Vagina (tissue), 2 donors: ENCODE measurements around the gene RGL1. TPM values are rescaled to one million over a fixed set of nuclear protein-coding genes. Genes with fewer than 3 reads are reported as not detected.

ENCODE experiments used
- DNase-seq, 2 donors: peaks; one replicate each; pipeline ENCODE4 v3.0.0-alpha.2; 2017; ENCODE audit errors: extremely low spot score in 2 of 2
- H3K27ac ChIP-seq: fragments of 200-600 bp; sonication (generic); one replicate; pipeline ENCODE4 v1.5.1; 2019
- H3K27me3 ChIP-seq: fragments of 200-600 bp; sonication (generic); one replicate; pipeline ENCODE4 v1.5.1; 2019
- H3K36me3 ChIP-seq, 2 donors: fragments of 200-600 bp; sonication (generic); one replicate each; pipeline ENCODE4 v1.5.1; 2017 to 2019
- H3K4me1 ChIP-seq: fragments of 200-600 bp; sonication (generic); one replicate; pipeline ENCODE4 v1.5.1; 2019
- H3K4me3 ChIP-seq, 2 donors: fragments of 200-600 bp; sonication (generic); 1 replicate in 1 of 2; 2 replicates in 1 of 2; pipeline ENCODE4 v1.5.1; 2016 to 2019
- H3K9me3 ChIP-seq: fragments of 200-600 bp; sonication (generic); one replicate; pipeline ENCODE4 v1.5.1; 2019
- CTCF ChIP-seq, 3 experiments: fragments of 450-650 bp in 2 of 3; fragments of 200-600 bp in 1 of 3; sonication (generic) in 1 of 3; IDR thresholded peaks; one replicate each; pipeline ENCODE4 v1.5.1; 2017 to 2019; ENCODE audit warnings: antibody characterized with exemption in 3 of 3, mild to moderate bottlenecking in 2 of 3, moderate library complexity in 2 of 3
- POLR2A ChIP-seq, 2 donors: fragments of 450-650 bp; IDR thresholded peaks; one replicate each; pipeline ENCODE4 v1.6.1; 2017; ENCODE audit warnings: antibody characterized with exemption in 2 of 2, mild to moderate bottlenecking in 2 of 2, moderate library complexity in 2 of 2
- POLR2AphosphoS5 ChIP-seq, 2 donors: sonication (generic); formaldehyde crosslinking; IDR thresholded peaks; one replicate each; pipeline ENCODE4 v1.9.0; 2017; ENCODE audit warnings: antibody characterized with exemption in 2 of 2, mild to moderate bottlenecking in 2 of 2, low read depth in 1 of 2; ENCODE audit not compliant: insufficient read depth in 1 of 2
- intact Hi-C: fragments of 100-400 bp; cut with DNase I; formaldehyde crosslinking; loops from one replicate; pipeline ENCODE4 v1.15.1; 2023
- total RNA-seq: library from RNA; depleted of rRNA; stranded (reverse); fragments of >200 nt; gene quantifications from one replicate; pipeline ENCODE4 v1.2.3, GENCODE V29; 2016

RGL1 gene
- total RNA-seq, 1 donor from 2014 or later = 23.1 TPM

GRCh38 chr1:183773482-183774274 lies 31.2 kb upstream of the RGL1 start:
- no peak for DNase-seq
- no peak overlapping the region for H3K27ac ChIP-seq
- no peak for TF ChIP-seq POLR2A (IDR thresholded peaks at IDR 0.05)
- no peak for TF ChIP-seq POLR2AphosphoS5 (IDR thresholded peaks at IDR 0.05; ENCODE audit: insufficient read depth in 1 of 2, low read depth in 1 of 2)
- no peak for TF ChIP-seq CTCF (IDR thresholded peaks at IDR 0.05)
- intact Hi-C loops = no loop called here
- no peaks in the 10 kb centered on the region for H3K4me1 ChIP-seq
- no peak overlapping the region for H3K4me3 ChIP-seq
- H3K9me3 ChIP-seq = no peaks in the 10 kb centered on the region
- no peaks in the 10 kb centered on the region for H3K27me3 ChIP-seq
- no peaks in the 10 kb centered on the region for H3K36me3 ChIP-seq

GRCh38 chr1:183774938-183775337 lies 30.0 kb upstream of the RGL1 start:
- no peak overlapping the region for H3K27ac ChIP-seq
- DNase-seq = no peak
- intact Hi-C loops = no loop called here
- no peak for TF ChIP-seq POLR2AphosphoS5 (IDR thresholded peaks at IDR 0.05; ENCODE audit: insufficient read depth in 1 of 2, low read depth in 1 of 2)
- TF ChIP-seq CTCF (IDR thresholded peaks at IDR 0.05) = no peak
- TF ChIP-seq POLR2A (IDR thresholded peaks at IDR 0.05) = no peak
- H3K36me3 ChIP-seq = no peaks in the 10 kb centered on the region
- no peak overlapping the region for H3K4me3 ChIP-seq
- H3K27me3 ChIP-seq = no peaks in the 10 kb centered on the region
- no peaks in the 10 kb centered on the region for H3K9me3 ChIP-seq
- no peaks in the 10 kb centered on the region for H3K4me1 ChIP-seq

GRCh38 chr1:183776731-183777130 lies 28.2 kb upstream of the RGL1 start:
- intact Hi-C loops = no loop called here
- TF ChIP-seq CTCF (IDR thresholded peaks at IDR 0.05) = no peak
- TF ChIP-seq POLR2AphosphoS5 (IDR thresholded peaks at IDR 0.05; ENCODE audit: insufficient read depth in 1 of 2, low read depth in 1 of 2) = no peak
- TF ChIP-seq POLR2A (IDR thresholded peaks at IDR 0.05) = no peak

GRCh38 chr1:183777328-183777727 lies 27.6 kb upstream of the RGL1 start:
- no peak overlapping the region for H3K27ac ChIP-seq
- no peak overlapping the region for H3K4me3 ChIP-seq
- no peaks in the 10 kb centered on the region for H3K4me1 ChIP-seq
- H3K27me3 ChIP-seq = no peaks in the 10 kb centered on the region
- H3K36me3 ChIP-seq = no peaks in the 10 kb centered on the region
- no peaks in the 10 kb centered on the region for H3K9me3 ChIP-seq
- TF ChIP-seq POLR2A (IDR thresholded peaks at IDR 0.05) = no peak
- no peak for TF ChIP-seq POLR2AphosphoS5 (IDR thresholded peaks at IDR 0.05; ENCODE audit: insufficient read depth in 1 of 2, low read depth in 1 of 2)
- TF ChIP-seq CTCF (IDR thresholded peaks at IDR 0.05) = no peak
- no peak for DNase-seq
- intact Hi-C loops = no loop called here

More at GRCh38 chr1:183776731-183777130, 28.2 kb upstream of the RGL1 start:
- no peak for DNase-seq
- Histone ChIP-seq H3K36me3 (no peaks in the 10 kb centered on the region), H3K27ac (no peak overlapping the region), H3K4me1 (no peaks in the 10 kb centered on the region), H3K27me3 (no peaks in the 10 kb centered on the region), H3K9me3 (no peaks in the 10 kb centered on the region), H3K4me3 (no peak overlapping the region)

- Histone ChIP-seq H3K4me3 (no peak overlapping the region), H3K27me3 (no peaks in the 10 kb centered on the region), H3K27ac (no peak overlapping the region), H3K9me3 (no peaks in the 10 kb centered on the region), H3K36me3 (no peaks in the 10 kb centered on the region), H3K4me1 (peaks cover 2% of the 10 kb centered on the region)
- no peak for DNase-seq
- TF ChIP-seq CTCF (IDR thresholded peaks at IDR 0.05) (no peak), POLR2AphosphoS5 (IDR thresholded peaks at IDR 0.05; ENCODE audit: insufficient read depth in 1 of 2, low read depth in 1 of 2) (no peak), POLR2A (IDR thresholded peaks at IDR 0.05) (no peak)
- intact Hi-C loops = no loop called here
Observed at GRCh38 chr1:183778045-183778444, 26.9 kb upstream of the RGL1 start.
